Right lobe of liver (tissue), 4 donors: ENCODE results near the gene DDX55.
"Not testable (repeated sequence)": the region's sequence is repeated elsewhere in the genome, so short reads cannot be mapped to it uniquely, and the experiment has no call there.

Experiments
- POLR2A ChIP-seq: fragments of 450-650 bp; IDR thresholded peaks from one replicate; pipeline ENCODE4 v1.6.1; 2017; ENCODE audit warnings: antibody characterized with exemption, mild to moderate bottlenecking
- TF ChIP-seq, protein P1 (sequence below), 4 donors: fragments of 200-600 bp in 3 of 4; fragments of 450-650 bp in 1 of 4; IDR thresholded peaks; one replicate each; pipeline versions ENCODE4 v1.5.1 to v1.8.0; 2016 to 2022; ENCODE audit warnings: antibody characterized with exemption in 4 of 4, mild to moderate bottlenecking in 2 of 4
- donor health status: DM: no; HTN: no; CAD: no.
- donor health status: DM: no; HTN: no; CAD: no.
- donor health status: DM: no; HTN: yes; CAD: no.

DNA sequence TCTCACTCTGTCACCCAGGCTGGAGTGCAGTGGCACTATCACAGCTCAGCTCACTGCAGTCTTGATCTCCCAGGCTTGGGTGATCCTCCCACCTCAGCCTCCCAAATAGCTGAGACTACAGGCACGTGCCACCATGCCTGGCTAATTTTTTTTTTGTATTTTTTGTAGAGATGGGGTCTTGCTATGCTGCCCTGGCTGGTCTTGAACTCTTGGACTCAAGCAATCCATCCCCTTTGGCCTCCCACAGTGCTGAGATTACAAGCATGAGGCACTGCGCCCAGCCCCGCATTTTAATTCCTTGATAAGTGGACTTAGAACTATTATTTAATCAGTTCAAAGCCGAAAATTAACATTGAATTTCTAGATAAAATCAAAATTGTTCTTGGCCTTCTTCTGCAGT lies 23.1 kb upstream of the DDX55 start:
- TF ChIP-seq, protein P1, sequence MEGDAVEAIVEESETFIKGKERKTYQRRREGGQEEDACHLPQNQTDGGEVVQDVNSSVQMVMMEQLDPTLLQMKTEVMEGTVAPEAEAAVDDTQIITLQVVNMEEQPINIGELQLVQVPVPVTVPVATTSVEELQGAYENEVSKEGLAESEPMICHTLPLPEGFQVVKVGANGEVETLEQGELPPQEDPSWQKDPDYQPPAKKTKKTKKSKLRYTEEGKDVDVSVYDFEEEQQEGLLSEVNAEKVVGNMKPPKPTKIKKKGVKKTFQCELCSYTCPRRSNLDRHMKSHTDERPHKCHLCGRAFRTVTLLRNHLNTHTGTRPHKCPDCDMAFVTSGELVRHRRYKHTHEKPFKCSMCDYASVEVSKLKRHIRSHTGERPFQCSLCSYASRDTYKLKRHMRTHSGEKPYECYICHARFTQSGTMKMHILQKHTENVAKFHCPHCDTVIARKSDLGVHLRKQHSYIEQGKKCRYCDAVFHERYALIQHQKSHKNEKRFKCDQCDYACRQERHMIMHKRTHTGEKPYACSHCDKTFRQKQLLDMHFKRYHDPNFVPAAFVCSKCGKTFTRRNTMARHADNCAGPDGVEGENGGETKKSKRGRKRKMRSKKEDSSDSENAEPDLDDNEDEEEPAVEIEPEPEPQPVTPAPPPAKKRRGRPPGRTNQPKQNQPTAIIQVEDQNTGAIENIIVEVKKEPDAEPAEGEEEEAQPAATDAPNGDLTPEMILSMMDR (IDR thresholded peaks at IDR 0.05), result not testable (repeated sequence)
- TF ChIP-seq POLR2A, result not testable (repeated sequence)
